ENCODE measurements around the gene CTF1.

- TF ChIP-seq CTCF (IDR thresholded peaks at IDR 0.05 in 2 of 3, conservative IDR thresholded peaks at IDR 0.05 in 1 of 3; ENCODE audit: control insufficient read depth in 2 of 3, extremely low read depth in 1 of 3, insufficient read depth in 1 of 3, low read depth in 3 of 3, low read length in 3 of 3) (no peak), EP300 (IDR thresholded peaks at IDR 0.05; ENCODE audit: borderline replicate concordance in 1 of 2, control insufficient read depth in 1 of 2, low read depth in 2 of 2, low read length in 2 of 2) (no peak)
Measured at GRCh38 chr16:30927789-30928378, 31.5 kb downstream of the CTF1 start.

Data from GM12878 (cell line).